22Rv1 (cell line): ENCODE measurements around the gene HABP2.

ENCODE experiments used
- CTCF ChIP-seq: fragments of 450-650 bp; IDR thresholded peaks from 2 replicates; pipeline ENCODE4 v1.5.1; 2017; ENCODE audit warnings: mild to moderate bottlenecking
- ZFX ChIP-seq: fragments of 450-650 bp; IDR thresholded peaks from 2 replicates; pipeline ENCODE4 v1.6.1; 2017; ENCODE audit warnings: antibody characterized with exemption, borderline replicate concordance

DNA sequence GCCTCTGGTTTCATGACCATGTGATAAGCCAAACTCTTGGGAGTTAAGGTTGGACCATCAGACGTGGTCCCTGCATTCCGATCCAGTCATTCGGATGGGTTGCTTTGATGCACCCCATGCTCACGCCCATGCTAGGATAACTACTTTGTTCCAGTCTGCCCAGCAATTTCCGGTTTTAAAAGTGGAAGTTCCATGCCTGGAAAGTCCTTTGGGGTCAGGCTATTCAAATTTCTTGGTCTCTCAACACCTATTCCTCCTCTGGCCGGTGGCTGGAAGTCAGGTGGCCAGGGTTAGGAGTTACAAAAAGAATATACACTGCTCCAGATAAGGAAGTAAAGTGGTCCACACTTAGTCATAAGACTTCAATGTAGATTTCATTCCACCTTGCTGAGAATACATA, 37.7 kb upstream of the HABP2 start:
- TF ChIP-seq CTCF (no peak), ZFX (no peak)
